HepG2 (cell line): Measurements from ENCODE around the gene UBL7. TPM values are rescaled to one million over a fixed set of nuclear protein-coding genes. Genes with fewer than 3 reads are reported as not detected.

Experiments used
- ATAC-seq: fragments of 200-7000 bp; cut with Tn5 transposase; 3 replicates; pipeline ENCODE4 v1.9.1; 2020; ENCODE audit warnings: mild to moderate bottlenecking, moderate library complexity
- BruUV-seq: library from RNA; stranded (reverse); fragments of 400-500 nt; replicated peaks from 2 replicates; lab custom pipeline; 2021; lab: Mats Ljungman, UMichigan
- CTCF ChIA-PET: fragments of 300-600 bp; formaldehyde crosslinking; extraction: SDS; loops from one replicate; lab custom pipeline; 2021; ENCODE audit warnings: low total read pairs, inconsistent platforms, low intra/inter-chr PET ratio; lab: Yijun Ruan, JAX
- POLR2A ChIA-PET: fragments of 350-600 bp; sonication (Branson Sonifier 250); formaldehyde crosslinking; loops from one replicate; lab custom pipeline; 2020; ENCODE audit warnings: antibody characterized with exemption, inconsistent platforms; lab: Yijun Ruan, JAX
- DNase-seq: peaks from one replicate; pipeline ENCODE4 v3.0.0-alpha.2; 2015; ENCODE audit warnings: low spot score
- FAIRE-seq: peaks from 3 replicates; lab custom pipeline; 2011; peaks lifted over from hg19 to GRCh38; lab: Jason Lieb, UNC
- H2AFZ ChIP-seq: one replicate; pipeline ENCODE4 v1.6.1; 2011; ENCODE audit warnings: low read length, inconsistent platforms
- H3K27ac ChIP-seq: fragments of 300-600 bp; 3 replicates; pipeline ENCODE4 v1.8.0; 2011; ENCODE audit warnings: mixed run types, mild to moderate bottlenecking, mixed read lengths, low read length, inconsistent platforms; ENCODE audit not compliant: insufficient read depth; ENCODE audit errors: extremely low read length
- H3K27me3 ChIP-seq, 2 experiments: fragments of 200-600 bp in 1 of 2; 2 replicates in 1 of 2; 3 replicates in 1 of 2; pipeline versions ENCODE4 v1.6.0 to v1.8.0; 2011; ENCODE audit warnings: low read length in 2 of 2, mild to moderate bottlenecking in 2 of 2, moderate library complexity in 2 of 2, inconsistent platforms in 1 of 2; ENCODE audit not compliant: insufficient read depth in 2 of 2, control insufficient read depth in 1 of 2
- H3K36me3 ChIP-seq, 2 experiments: fragments of 200-600 bp in 1 of 2; replicated peaks in 1 of 2; 2 replicates in 1 of 2; 3 replicates in 1 of 2; pipeline versions ENCODE4 v1.5.1 to v1.8.0; 2011; ENCODE audit warnings: low read length in 2 of 2, inconsistent platforms in 1 of 2; ENCODE audit not compliant: insufficient read depth in 2 of 2, control insufficient read depth in 1 of 2
- H3K4me1 ChIP-seq: 2 replicates; pipeline ENCODE4 v1.5.1; 2012; ENCODE audit warnings: low read length, inconsistent platforms; ENCODE audit not compliant: insufficient read depth
- H3K4me2 ChIP-seq: 2 replicates; pipeline ENCODE4 v1.6.0; 2011; ENCODE audit warnings: low read depth, low read length, inconsistent platforms
- H3K4me3 ChIP-seq, 3 experiments: fragments of 200-600 bp in 1 of 3; sonication (generic), shearing (Covaris generic) in 1 of 3; replicated peaks in 1 of 3; 2 replicates each; pipeline ENCODE4 v1.5.1; 2011 to 2016; ENCODE audit warnings: low read length in 3 of 3, inconsistent platforms in 2 of 3, low read depth in 2 of 3, mild to moderate bottlenecking in 2 of 3, control low read depth in 1 of 3, mixed read lengths in 1 of 3; ENCODE audit not compliant: insufficient read depth in 1 of 3
- H3K79me2 ChIP-seq: one replicate; pipeline ENCODE4 v1.6.1; 2011; ENCODE audit warnings: low read length, inconsistent platforms; ENCODE audit not compliant: insufficient read depth
- H3K9ac ChIP-seq: 2 replicates; pipeline ENCODE4 v1.6.0; 2011; ENCODE audit warnings: mild to moderate bottlenecking, low read depth, low read length, inconsistent platforms; ENCODE audit not compliant: insufficient read depth
- H3K9me3 ChIP-seq: 2 replicates; pipeline ENCODE4 v1.5.1; 2012; ENCODE audit warnings: mild to moderate bottlenecking, low read length
- H4K20me1 ChIP-seq: 2 replicates; pipeline ENCODE4 v1.6.0; 2011; ENCODE audit warnings: inconsistent platforms, mild to moderate bottlenecking, low read length, moderate library complexity; ENCODE audit not compliant: insufficient read depth
- CCAR2 ChIP-seq: fragments of 200-400 bp; formaldehyde crosslinking; optimal IDR thresholded peaks from 2 replicates; pipeline ENCODE3; 2018; ENCODE audit warnings: low read depth, mild to moderate bottlenecking, low read length, moderate library complexity
- ETV5 ChIP-seq: IDR thresholded peaks from 2 replicates; pipeline ENCODE4 v1.6.1; 2018; ENCODE audit warnings: missing biosample characterization, missing genetic modification reagents, inconsistent platforms, borderline replicate concordance
- FOXA1 ChIP-seq, 2 experiments: fragments of 450-650 bp in 1 of 2; sonication (generic) in 1 of 2; formaldehyde crosslinking in 1 of 2; IDR thresholded peaks; 2 replicates each; pipeline versions ENCODE4 v1.4.0 to v1.6.1; 2016 to 2020; ENCODE audit warnings: missing genetic modification reagents in 1 of 2
- FOXA3 ChIP-seq: IDR thresholded peaks from 2 replicates; pipeline ENCODE4 v1.6.1; 2016; ENCODE audit warnings: missing genetic modification reagents, missing compliant biosample characterization
- HIVEP1 ChIP-seq: sonication (generic); formaldehyde crosslinking; IDR thresholded peaks from 2 replicates; pipeline ENCODE4 v1.4.0; 2020; ENCODE audit warnings: mild to moderate bottlenecking, missing genetic modification reagents
- NR1H2 ChIP-seq: sonication (generic); formaldehyde crosslinking; IDR thresholded peaks from 2 replicates; pipeline ENCODE4 v1.8.1; 2022; ENCODE audit warnings: low read depth, missing genetic modification reagents, borderline replicate concordance
- SKI ChIP-seq: fragments of 450-650 bp; IDR thresholded peaks from one replicate; pipeline ENCODE4 v1.6.1; 2018; ENCODE audit warnings: mild to moderate bottlenecking; ENCODE audit not compliant: partially characterized antibody
- ZNF446 ChIP-seq: sonication (generic); formaldehyde crosslinking; IDR thresholded peaks from 2 replicates; pipeline ENCODE4 v1.5.0; 2020; ENCODE audit warnings: mild to moderate bottlenecking, missing genetic modification reagents
- ZNF782 ChIP-seq: sonication (generic); formaldehyde crosslinking; IDR thresholded peaks from 2 replicates; pipeline ENCODE4 v1.4.0; 2020; ENCODE audit warnings: missing genetic modification reagents, mild to moderate bottlenecking, borderline replicate concordance
- WGBS: methylation state at CpG from one replicate; pipeline ENCODE4 v1.1.6; 2017; ENCODE audit warnings: low lambda C conversion rate; 5-methylcytosine and 5-hydroxymethylcytosine counted together
- in situ Hi-C: cut with HindIII; loops from 2 replicates; pipeline ENCODE4 v1.10.0; 2017; ENCODE audit warnings: low pct_unique_long_range_greater_than_20kb; ENCODE audit not compliant: extremely low pct_ligation_motif_present
- intact Hi-C: fragments of 100-400 bp; cut with micrococcal nuclease; formaldehyde crosslinking; loops from one replicate; pipeline ENCODE4 v1.10.0; 2022; ENCODE audit not compliant: unreplicated experiment
- polyA plus RNA-seq, 8 experiments: library from polyadenylated mRNA; depleted of rRNA in 3 of 8; stranded (reverse) in 7 of 8; unstranded in 1 of 8; fragments of >200 nt; fragmentation: Illumina TruSeq in 4 of 8; extraction: Trizol in 4 of 8; gene quantifications; 2 replicates each; pipeline versions ENCODE4 v1.2.1 to v1.2.3, GENCODE V29; 2011 to 2016; ENCODE audit warnings: low read depth in 4 of 8, missing spikeins in 1 of 8, mixed read lengths in 1 of 8; ENCODE audit not compliant: insufficient read depth in 1 of 8
- total RNA-seq, 5 experiments: library from RNA; depleted of rRNA; stranded (reverse); fragments of >200 nt; fragmentation: Illumina TruSeq; extraction: Trizol; gene quantifications; 2 replicates each; pipeline ENCODE4 v1.2.3, GENCODE V29; 2016; ENCODE audit warnings: low read depth in 1 of 5

Gene UBL7
- total and polyA plus RNA-seq, 2 of the 13 experiments (the other 11 are each of a cell fraction or from before 2014, with no cell fraction given) = 55.0 to 63.5 TPM

- ChIA-PET CTCF (no interaction called here), POLR2A (interaction anchor here (1.2 to 4.4 kb wide), 3 partner anchors 15 to 38 kb away, joined by 3 to 18 read pairs (median 5); no protein-coding TSS in a partner anchor)
- H3K79me2 ChIP-seq = no peaks in the 10 kb centered on the region
- H4K20me1 ChIP-seq = no peaks in the 10 kb centered on the region
- no peak overlapping the region for H3K9ac ChIP-seq
- H3K27ac ChIP-seq = no peak overlapping the region
- no peak overlapping the region for H3K4me2 ChIP-seq
- TF ChIP-seq HIVEP1 (CRISPR knock-in tag) (no peak), NR1H2 (no peak), ETV5 (CRISPR knock-in tag) (peak; percentile 8; the same call in 1 of the 2 replicates)
- ATAC-seq = no peak
- no peak for DNase-seq
- H3K27me3 ChIP-seq = peaks cover 6 to 44% of the 10 kb centered on the region in 2 experiments
- in situ Hi-C loops (no loop called here), intact Hi-C loops (no loop called here)
- peaks cover 54% of the 10 kb centered on the region for H3K4me1 ChIP-seq
- H2AFZ ChIP-seq = no peak overlapping the region
- no peaks in the 10 kb centered on the region for H3K9me3 ChIP-seq
- 59% methylated on average over 11 of the region's 16 CpGs for WGBS
- FAIRE-seq = no peak
- no peaks in the 10 kb centered on the region for H3K36me3 ChIP-seq
- no TSS peak for BruUV-seq
- no peak overlapping the region for H3K4me3 ChIP-seq
These were observed 56.9 kb downstream of the UBL7 start for GRCh38 chr15:74403991-74404563.

GRCh38 chr15:74403588-74403919 lies 57.4 kb downstream of the UBL7 start:
- Histone ChIP-seq H3K9me3 (no peaks in the 10 kb centered on the region), H3K27me3 (peaks cover 6 to 44% of the 10 kb centered on the region in 2 experiments), H3K4me3 (no peak overlapping the region)
- POLR2A ChIA-PET = interaction anchor here (0.6 to 4.4 kb wide), 5 partner anchors 15 to 162 kb away, joined by 3 to 18 read pairs (median 3); no protein-coding TSS in a partner anchor
- 67% methylated on average over 5 of the region's 10 CpGs for WGBS
- no peak for DNase-seq
- TF ChIP-seq ZNF446 (CRISPR knock-in tag) = no peak
- TF ChIP-seq ZNF782 (CRISPR knock-in tag) = no peak
- no peak for TF ChIP-seq CCAR2
- TF ChIP-seq FOXA1 (IDR thresholded peaks at IDR 0.05) = no peak
- TF ChIP-seq FOXA1 (CRISPR knock-in tag; IDR thresholded peaks at IDR 0.05) = no peak
- no peak for TF ChIP-seq SKI
- TF ChIP-seq FOXA3 (CRISPR knock-in tag) = no peak
- TF ChIP-seq, all 625 proteins: peak for 0
- no peak for ATAC-seq
- Histone ChIP-seq H3K4me2 (no peak overlapping the region), H3K27ac (no peak overlapping the region), H3K9ac (no peak overlapping the region), H4K20me1 (no peaks in the 10 kb centered on the region), H2AFZ (no peak overlapping the region), H3K36me3 (no peaks in the 10 kb centered on the region), H3K4me1 (peaks cover 54% of the 10 kb centered on the region), H3K79me2 (no peaks in the 10 kb centered on the region)
- no peak for FAIRE-seq
- CTCF ChIA-PET = no interaction called here
- no TSS peak for BruUV-seq
- in situ Hi-C loops = no loop called here
- intact Hi-C loops = no loop called here
